22Rv1 (cell line): ENCODE data around the gene CKS1B.

Experiments
- CTCF ChIP-seq: fragments of 450-650 bp; IDR thresholded peaks from 2 replicates; pipeline ENCODE4 v1.5.1; 2017; ENCODE audit warnings: mild to moderate bottlenecking
- ZFX ChIP-seq: fragments of 450-650 bp; IDR thresholded peaks from 2 replicates; pipeline ENCODE4 v1.6.1; 2017; ENCODE audit warnings: antibody characterized with exemption, borderline replicate concordance

- no peak for TF ChIP-seq CTCF
- no peak for TF ChIP-seq ZFX
These were observed 25.9 kb downstream of the CKS1B start for GRCh38 chr1:155000411-155000725.
